ENCODE results near the gene PRRC2B.

PRRC2B gene

DNA sequence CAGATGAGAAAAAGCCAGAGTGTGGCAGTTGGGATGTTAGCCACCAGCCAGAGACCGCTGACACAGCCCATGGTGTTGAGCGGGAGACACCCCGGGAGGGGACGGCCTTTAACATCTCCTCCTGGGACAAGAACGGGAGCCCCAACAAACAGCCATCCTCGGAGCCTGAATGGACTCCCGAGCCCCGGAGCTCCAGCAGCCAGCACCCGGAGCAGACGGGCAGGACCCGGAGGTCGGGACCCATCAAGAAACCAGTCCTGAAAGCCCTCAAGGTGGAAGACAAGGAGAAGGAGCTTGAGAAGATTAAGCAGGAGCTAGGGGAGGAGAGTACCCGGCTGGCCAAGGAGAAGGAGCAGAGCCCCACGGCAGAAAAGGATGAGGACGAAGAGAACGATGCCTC lies 80.8 kb downstream of the PRRC2B start:
- H3K4me3 ChIP-seq (ENCODE audit: low read depth, low read length) = no peak overlapping the region
- DNase-seq (ENCODE audit: low read depth, low spot score) = no peak
- TF ChIP-seq CTCF (IDR thresholded peaks at IDR 0.05; ENCODE audit: low read depth, low read length) = no peak
- in situ Hi-C loops (cut with HindIII; ENCODE audit: low sequenced_read_pairs) = no loop called here

GRCh38 chr9:131475111-131475955 lies 81.4 kb downstream of the PRRC2B start:
- no peak for DNase-seq (ENCODE audit: low read depth, low spot score)
- in situ Hi-C loops (cut with HindIII; ENCODE audit: low sequenced_read_pairs) = no loop called here
- no peak overlapping the region for H3K4me3 ChIP-seq (ENCODE audit: low read depth, low read length)
- no peak for TF ChIP-seq CTCF (IDR thresholded peaks at IDR 0.05; ENCODE audit: low read depth, low read length)

- in situ Hi-C loops (cut with HindIII; ENCODE audit: low sequenced_read_pairs) = no loop called here
- peak; percentile 51 for TF ChIP-seq CTCF (IDR thresholded peaks at IDR 0.05; ENCODE audit: low read depth, low read length)
- no peak overlapping the region for H3K4me3 ChIP-seq (ENCODE audit: low read depth, low read length)
- no peak for DNase-seq (ENCODE audit: low read depth, low spot score)
These were observed 82.3 kb downstream of the PRRC2B start for GRCh38 chr9:131475956-131476776.

GRCh38 chr9:131476777-131477345 lies 83.0 kb downstream of the PRRC2B start:
- H3K4me3 ChIP-seq (ENCODE audit: low read depth, low read length) = no peak overlapping the region
- in situ Hi-C loops (cut with HindIII; ENCODE audit: low sequenced_read_pairs) = no loop called here
- no peak for TF ChIP-seq CTCF (IDR thresholded peaks at IDR 0.05; ENCODE audit: low read depth, low read length)
- DNase-seq (ENCODE audit: low read depth, low spot score) = no peak

GRCh38 chr9:131477367-131477766 lies 83.5 kb downstream of the PRRC2B start:
- TF ChIP-seq CTCF (IDR thresholded peaks at IDR 0.05; ENCODE audit: low read depth, low read length) = no peak
- DNase-seq (ENCODE audit: low read depth, low spot score) = no peak
- no peak overlapping the region for H3K4me3 ChIP-seq (ENCODE audit: low read depth, low read length)
- in situ Hi-C loops (cut with HindIII; ENCODE audit: low sequenced_read_pairs) = no loop called here

DNA sequence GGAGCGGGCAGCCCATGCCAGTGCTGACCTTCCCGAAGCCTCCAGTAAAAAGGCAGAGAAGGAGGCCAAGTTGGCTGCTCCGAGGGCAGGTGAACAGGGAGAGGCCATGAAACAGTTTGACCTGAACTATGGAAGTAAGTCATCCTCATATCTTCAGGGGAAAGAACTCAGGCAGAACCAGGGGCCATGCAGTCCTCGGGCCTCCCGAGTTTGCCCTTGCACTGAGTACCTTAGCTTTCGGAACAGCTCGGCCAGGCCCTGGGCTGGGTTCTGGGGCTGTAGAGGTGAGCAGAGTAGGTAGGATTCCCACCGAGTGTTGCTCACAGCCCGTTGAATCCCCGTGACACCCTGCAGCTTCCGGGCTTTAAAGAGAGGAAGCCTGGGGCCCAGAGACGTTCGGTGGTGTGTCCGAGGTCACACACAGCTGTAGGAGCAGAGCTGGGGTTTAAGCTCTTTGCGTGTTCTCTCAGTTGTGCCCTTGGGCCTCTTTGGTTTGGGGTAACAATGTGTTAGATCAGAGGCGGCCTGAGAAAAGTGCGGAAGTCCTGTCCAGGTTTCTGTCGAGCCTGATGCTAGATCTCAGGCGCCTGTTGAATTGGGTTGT lies 84.0 kb downstream of the PRRC2B start:
- no peak for DNase-seq (ENCODE audit: low read depth, low spot score)
- in situ Hi-C loops (cut with HindIII; ENCODE audit: low sequenced_read_pairs) = no loop called here
- H3K4me3 ChIP-seq (ENCODE audit: low read depth, low read length) = no peak overlapping the region
- TF ChIP-seq CTCF (IDR thresholded peaks at IDR 0.05; ENCODE audit: low read depth, low read length) = no peak

Measured in astrocyte of the spinal cord (primary cell).